HFF-Myc (cell line): ENCODE data around the gene KHDRBS1.
A peak's percentile ranks its signal among the peaks of the same experiment; 100 is the strongest.
"Not testable (repeated sequence)": the region's sequence is repeated elsewhere in the genome, so short reads cannot be mapped to it uniquely, and the experiment has no call there.

Source experiments
- DNase-seq: peaks from one replicate; pipeline ENCODE4 v3.0.0-alpha.2; 2011; ENCODE audit warnings: low read depth; ENCODE audit errors: extremely low read depth
- H3K4me3 ChIP-seq: replicated peaks from 2 replicates; pipeline ENCODE4 v1.5.1; 2011; ENCODE audit warnings: low read depth, mild to moderate bottlenecking, control low read depth, low read length
- CTCF ChIP-seq: IDR thresholded peaks from 2 replicates; pipeline ENCODE4 v1.5.1; 2012; ENCODE audit warnings: mild to moderate bottlenecking, low read depth, low read length, control low read depth; ENCODE audit errors: missing control alignments

Gene KHDRBS1

GRCh38 chr1:32012709-32013385 lies 821 bp upstream of the KHDRBS1 start:
- DNase-seq: no peak
- H3K4me3 ChIP-seq: peak overlapping the region; percentile 92
- no peak for TF ChIP-seq CTCF

- no peak for TF ChIP-seq CTCF
Observed at GRCh38 chr1:32014199-32014947, 705 bp downstream of the KHDRBS1 start.

GRCh38 chr1:32014948-32015273 lies 1.2 kb downstream of the KHDRBS1 start:
- DNase-seq: no peak
- H3K4me3 ChIP-seq: peak overlapping the region; percentile 92
- TF ChIP-seq CTCF: no peak

More at GRCh38 chr1:32014199-32014947, 705 bp downstream of the KHDRBS1 start:
- peak overlapping the region; percentile 92 for H3K4me3 ChIP-seq
- DNase-seq: no peak

GRCh38 chr1:32020339-32020738 lies 6.7 kb downstream of the KHDRBS1 start:
- no peak for DNase-seq
- no peak overlapping the region for H3K4me3 ChIP-seq
- TF ChIP-seq CTCF: no peak

GRCh38 chr1:32021574-32022018 lies 7.9 kb downstream of the KHDRBS1 start:
- DNase-seq, H3K4me3 ChIP-seq: not testable (repeated sequence)

GRCh38 chr1:32023351-32023750 lies 9.7 kb downstream of the KHDRBS1 start:
- no peak overlapping the region for H3K4me3 ChIP-seq
- TF ChIP-seq CTCF: no peak
- DNase-seq: no peak

- no peak for DNase-seq
- TF ChIP-seq CTCF: no peak
- no peak overlapping the region for H3K4me3 ChIP-seq
Observed at GRCh38 chr1:32025515-32025914, 11.8 kb downstream of the KHDRBS1 start.
